Retinal pigment epithelial cell (primary cell): ENCODE results near the gene LARGE1.

Experiments used
- DNase-seq: peaks from one replicate; pipeline ENCODE4 v3.0.0-alpha.2; 2010; ENCODE audit warnings: low read depth
- H3K4me3 ChIP-seq: 2 replicates; pipeline ENCODE4 v1.5.1; 2011; ENCODE audit warnings: mild to moderate bottlenecking, low read length, control low read depth, moderate library complexity
- CTCF ChIP-seq: conservative IDR thresholded peaks from 2 replicates; pipeline ENCODE4 v1.5.1; 2011; ENCODE audit warnings: low read depth, low read length, control low read depth, inconsistent platforms

Gene LARGE1

GRCh38 chr22:33302049-33302545, 618.2 kb downstream of the LARGE1 start:
- TF ChIP-seq CTCF = peak; percentile 97
- no peak overlapping the region for H3K4me3 ChIP-seq
- peak; percentile 5 for DNase-seq

GRCh38 chr22:33300165-33300564, 620.1 kb downstream of the LARGE1 start:
- no peak overlapping the region for H3K4me3 ChIP-seq
- TF ChIP-seq CTCF = no peak
- DNase-seq = no peak

DNA sequence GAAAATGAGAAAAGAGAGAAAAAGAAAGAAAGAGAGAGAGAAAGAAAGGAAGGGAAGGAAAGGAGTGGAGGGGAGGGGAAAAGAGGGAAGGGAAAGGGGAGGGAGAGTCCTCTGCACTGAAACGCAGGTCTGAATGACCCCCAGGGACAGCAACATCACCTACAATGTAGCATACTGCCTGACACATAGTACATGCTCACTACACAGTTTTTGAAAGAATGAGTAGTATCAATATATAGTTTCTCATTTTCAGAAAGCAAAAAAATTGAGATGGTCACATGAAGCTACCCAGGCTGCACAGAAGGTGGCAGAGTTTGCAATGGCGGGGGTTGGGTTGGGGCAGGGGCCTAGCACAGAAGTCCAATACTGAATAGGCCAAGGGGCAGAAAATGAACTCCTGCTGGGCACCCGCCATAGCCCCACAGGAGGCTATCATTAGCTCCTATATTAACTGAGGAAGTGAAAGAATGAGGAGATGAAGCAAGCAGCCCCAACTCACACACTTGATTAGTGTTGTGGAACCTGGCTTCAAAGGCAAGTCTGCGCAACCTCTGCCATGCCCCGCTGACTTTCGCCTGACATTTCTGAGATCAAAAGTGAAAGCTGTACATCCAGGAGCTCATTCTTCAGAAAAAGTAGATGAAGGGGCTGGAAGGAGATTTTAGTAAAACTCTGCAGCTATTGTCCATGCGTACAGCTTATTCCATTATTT, 620.9 kb downstream of the LARGE1 start:
- no peak for DNase-seq
- no peak overlapping the region for H3K4me3 ChIP-seq
- no peak for TF ChIP-seq CTCF

DNA sequence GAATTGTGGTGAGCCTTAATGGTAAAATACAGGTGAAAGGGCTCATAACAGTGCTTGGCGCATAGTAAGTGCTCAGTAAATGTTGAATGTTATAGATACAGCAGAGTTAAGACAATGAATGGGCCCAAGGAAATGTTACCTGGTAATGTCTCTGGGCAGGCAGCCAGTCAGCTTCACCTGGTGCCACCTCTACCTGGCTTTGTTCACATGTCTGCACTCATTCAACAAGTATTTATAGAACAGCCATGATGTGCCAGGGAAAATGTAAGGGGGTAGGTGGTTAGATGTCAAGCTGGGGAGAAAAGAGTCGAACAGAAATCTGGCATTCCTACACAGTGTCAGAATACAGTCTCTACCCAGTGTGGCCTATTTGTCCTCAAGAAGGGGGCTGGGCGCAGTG, 623.3 kb downstream of the LARGE1 start:
- no peak for DNase-seq
- no peak for TF ChIP-seq CTCF
- no peak overlapping the region for H3K4me3 ChIP-seq

- no peak for DNase-seq
- H3K4me3 ChIP-seq = no peak overlapping the region
- TF ChIP-seq CTCF = no peak
Measured at GRCh38 chr22:33288078-33288477, 632.2 kb downstream of the LARGE1 start.

DNA sequence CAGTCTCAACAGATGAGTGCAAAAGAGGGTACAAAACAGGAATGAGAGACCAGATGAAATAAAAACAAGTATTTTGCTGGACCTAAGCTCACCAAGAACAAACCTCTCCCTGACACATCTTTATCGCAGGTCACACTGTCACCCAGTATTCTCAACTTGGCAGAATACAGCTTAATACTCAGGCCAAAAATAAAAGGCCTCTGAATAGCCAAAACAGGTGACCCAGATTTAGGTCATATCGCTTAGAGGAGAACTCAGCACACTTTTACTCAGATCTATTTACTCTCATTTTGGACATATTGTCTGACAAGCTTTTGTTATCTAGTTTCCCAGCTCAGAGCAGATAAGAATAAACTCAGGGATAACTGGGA, 645.2 kb downstream of the LARGE1 start:
- TF ChIP-seq CTCF = no peak
- H3K4me3 ChIP-seq = no peak overlapping the region
- DNase-seq = no peak

DNA sequence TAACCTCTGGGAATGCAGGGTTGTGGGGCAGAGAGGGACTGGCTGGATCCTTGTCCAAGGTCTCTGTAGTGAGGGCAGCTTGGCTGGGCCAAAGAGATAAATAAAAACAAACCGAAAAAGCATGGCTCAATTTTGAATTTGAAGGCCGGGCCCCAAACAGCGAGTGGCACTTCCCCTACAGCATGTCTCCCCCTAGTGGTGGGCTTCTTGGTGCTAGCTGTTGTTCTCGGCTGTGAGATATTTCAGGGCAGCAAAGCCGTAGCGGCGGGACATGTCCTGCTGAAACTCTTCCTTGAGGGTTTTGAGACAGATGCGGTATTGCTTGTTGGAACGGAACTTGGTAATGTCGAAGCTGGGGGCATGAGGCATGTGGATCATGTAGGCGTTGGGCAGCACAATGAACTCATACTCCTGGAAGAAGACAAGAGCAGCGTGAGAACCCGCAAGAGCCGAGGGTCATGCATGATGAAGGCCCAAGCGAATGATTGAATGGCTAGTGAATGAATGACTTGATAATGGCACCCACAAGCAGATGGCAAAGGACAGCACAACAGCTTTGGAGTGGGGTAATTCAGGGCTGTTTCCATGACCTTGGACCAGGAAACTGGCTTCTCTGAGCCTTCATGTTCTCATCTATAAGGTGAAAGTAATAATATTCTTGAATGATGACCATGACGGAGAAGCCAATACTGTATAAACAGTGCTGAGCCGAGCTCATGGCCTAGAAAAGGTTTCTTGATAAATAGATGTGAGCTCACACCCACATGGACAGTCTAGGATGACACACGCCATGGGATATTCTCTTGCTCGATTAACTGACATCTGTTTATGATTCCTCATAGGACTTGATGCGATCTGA, 645.8 kb downstream of the LARGE1 start:
- no peak overlapping the region for H3K4me3 ChIP-seq
- no peak for DNase-seq
- TF ChIP-seq CTCF = peak; percentile 44
